Tibial nerve (tissue), 4 donors: ENCODE results near the gene LILRB3. TPM values are rescaled to one million over a fixed set of nuclear protein-coding genes. Genes with fewer than 3 reads are reported as not detected.
"Not testable (repeated sequence)": the region's sequence is repeated elsewhere in the genome, so short reads cannot be mapped to it uniquely, and the experiment has no call there.

Experiments
- DNase-seq, 2 donors: peaks; one replicate each; pipeline ENCODE4 v3.0.0-alpha.2; 2019; ENCODE audit warnings: low spot score in 2 of 2
- H3K27ac ChIP-seq, 4 donors: fragments of 200-600 bp; sonication (generic) in 3 of 4; one replicate each; pipeline ENCODE4 v1.5.1; 2017 to 2019; ENCODE audit warnings: mild to moderate bottlenecking in 1 of 4
- H3K27me3 ChIP-seq, 2 donors: fragments of 200-600 bp; sonication (generic) in 1 of 2; one replicate each; pipeline versions ENCODE4 v1.5.1 to v1.6.0; 2017 to 2019
- H3K36me3 ChIP-seq, 3 donors: fragments of 200-600 bp; sonication (generic); one replicate each; pipeline ENCODE4 v1.5.1; 2018 to 2019
- H3K4me1 ChIP-seq, 4 donors: fragments of 200-600 bp; sonication (generic) in 3 of 4; one replicate each; pipeline ENCODE4 v1.5.1; 2017 to 2019
- H3K4me3 ChIP-seq, 4 donors: fragments of 200-600 bp; sonication (generic) in 3 of 4; one replicate each; pipeline ENCODE4 v1.5.1; 2017 to 2019; ENCODE audit warnings: mild to moderate bottlenecking in 1 of 4, moderate library complexity in 1 of 4
- H3K9me3 ChIP-seq, 4 donors: fragments of 200-600 bp; sonication (generic) in 3 of 4; one replicate each; pipeline ENCODE4 v1.5.1; 2017 to 2019
- CTCF ChIP-seq, 5 experiments: fragments of 200-600 bp in 3 of 5; fragments of 450-650 bp in 2 of 5; sonication (generic) in 3 of 5; IDR thresholded peaks; one replicate each; pipeline ENCODE4 v1.5.1; 2016 to 2019; ENCODE audit warnings: antibody characterized with exemption in 5 of 5, mild to moderate bottlenecking in 3 of 5, moderate library complexity in 2 of 5
- EP300 ChIP-seq, 2 donors: sonication (generic); formaldehyde crosslinking; IDR thresholded peaks; one replicate each; pipeline ENCODE4 v1.6.1; 2017; ENCODE audit warnings: antibody characterized with exemption in 2 of 2, mild to moderate bottlenecking in 1 of 2
- POLR2A ChIP-seq, 2 donors: fragments of 450-650 bp; IDR thresholded peaks; one replicate each; pipeline ENCODE4 v1.6.1; 2017; ENCODE audit warnings: antibody characterized with exemption in 2 of 2, mild to moderate bottlenecking in 2 of 2, moderate library complexity in 2 of 2
- WGBS, 2 donors: methylation state at CpG; one replicate each; pipeline ENCODE4 v1.1.5; 2018; 5-methylcytosine and 5-hydroxymethylcytosine counted together
- total RNA-seq, 4 donors: library from RNA; depleted of rRNA; stranded (reverse); fragments of >200 nt; gene quantifications; one replicate each; pipeline ENCODE4 v1.1.0, GENCODE V29; 2016

Gene LILRB3
- total RNA-seq, 4 donors from 2014 or later = 4.4 to 98.1 (median 16.5) TPM

GRCh38 chr19:54248016-54248601, 25.3 kb upstream of the LILRB3 start:
- Histone ChIP-seq H3K9me3 (no peaks in the 10 kb centered on the region), H3K4me1 (peaks cover 0 to 6% (median 2%) of the 10 kb centered on the region in 4 donors), H3K36me3 (no peaks in the 10 kb centered on the region), H3K4me3 (no peak overlapping the region), H3K27me3 (peaks cover 0 to 11% of the 10 kb centered on the region in 2 donors), H3K27ac (no peak overlapping the region)
- TF ChIP-seq CTCF (IDR thresholded peaks at IDR 0.05) (no peak), EP300 (IDR thresholded peaks at IDR 0.05) (peak in 1 of 2 donors; percentile 74)
- DNase-seq = peak in 1 of 2 donors; percentile 29
- WGBS, 2 donors = 61 to 64% methylated on average over 8 of the region's 8 CpGs

- no peak overlapping the region for H3K27ac ChIP-seq
- TF ChIP-seq POLR2A (IDR thresholded peaks at IDR 0.05) (no peak), EP300 (IDR thresholded peaks at IDR 0.05) (no peak), CTCF (IDR thresholded peaks at IDR 0.05) (no peak)
Observed at GRCh38 chr19:54247106-54247930, 24.5 kb upstream of the LILRB3 start.

GRCh38 chr19:54245936-54246335, 23.1 kb upstream of the LILRB3 start:
- Histone ChIP-seq H3K4me1 (peaks cover 0 to 6% (median 2%) of the 10 kb centered on the region in 4 donors), H3K27ac (no peak overlapping the region), H3K27me3 (no peaks in the 10 kb centered on the region), H3K36me3 (no peaks in the 10 kb centered on the region), H3K4me3 (no peak overlapping the region), H3K9me3 (no peaks in the 10 kb centered on the region)
- WGBS, 2 donors = 67 to 77% methylated on average over 3 of the region's 3 CpGs
- DNase-seq = no peak
- no peak for TF ChIP-seq POLR2A (IDR thresholded peaks at IDR 0.05)
- TF ChIP-seq EP300 (IDR thresholded peaks at IDR 0.05) = no peak
- TF ChIP-seq CTCF (IDR thresholded peaks at IDR 0.05) = no peak

More at GRCh38 chr19:54247106-54247930, 24.5 kb upstream of the LILRB3 start:
- H3K36me3 ChIP-seq = no peaks in the 10 kb centered on the region
- WGBS, 2 donors = 81 to 84% methylated on average over 20 of the region's 20 CpGs
- no peak overlapping the region for H3K4me3 ChIP-seq
- H3K4me1 ChIP-seq = peaks cover 0 to 6% (median 2%) of the 10 kb centered on the region in 4 donors
- H3K9me3 ChIP-seq = no peaks in the 10 kb centered on the region
- no peak for DNase-seq
- peaks cover 0 to 4% of the 10 kb centered on the region in 2 donors for H3K27me3 ChIP-seq

GRCh38 chr19:54243809-54244208, 21.0 kb upstream of the LILRB3 start:
- not testable (repeated sequence) for DNase-seq, H3K4me3 ChIP-seq, H3K27ac ChIP-seq, H3K4me1 ChIP-seq, H3K9me3 ChIP-seq, H3K27me3 ChIP-seq, H3K36me3 ChIP-seq
- WGBS, 2 donors = no CpG with 5 or more reads among the region's 8 CpGs

- H3K36me3 ChIP-seq, H3K4me3 ChIP-seq, H3K9me3 ChIP-seq, DNase-seq, H3K27me3 ChIP-seq, H3K4me1 ChIP-seq, H3K27ac ChIP-seq: not testable (repeated sequence)
- no CpG with 5 or more reads among the region's 6 CpGs for WGBS, 2 donors
Observed at GRCh38 chr19:54242646-54243045, 19.8 kb upstream of the LILRB3 start, which contains the start of gene LILRA6. Gene LILRA6 (minus strand): TSS chr19:54242790.

- H3K9me3 ChIP-seq, DNase-seq, H3K27ac ChIP-seq, H3K4me3 ChIP-seq, H3K27me3 ChIP-seq, H3K4me1 ChIP-seq, H3K36me3 ChIP-seq: not testable (repeated sequence)
- no CpG with 5 or more reads among the region's 4 CpGs for WGBS, 2 donors
Observed at GRCh38 chr19:54242234-54242633, 19.4 kb upstream of the LILRB3 start.

GRCh38 chr19:54240372-54241336, 17.8 kb upstream of the LILRB3 start:
- H3K27me3 ChIP-seq, H3K4me1 ChIP-seq, H3K4me3 ChIP-seq, H3K27ac ChIP-seq, H3K9me3 ChIP-seq, DNase-seq, H3K36me3 ChIP-seq: not testable (repeated sequence)
- 55 to 63% methylated on average over 13 to 16 of the region's 22 CpGs for WGBS, 2 donors

GRCh38 chr19:54239491-54240371, 16.9 kb upstream of the LILRB3 start:
- DNase-seq, H3K27ac ChIP-seq: not testable (repeated sequence)

More at GRCh38 chr19:54239491-54240371, 16.9 kb upstream of the LILRB3 start:
- H3K4me3 ChIP-seq, H3K4me1 ChIP-seq, H3K36me3 ChIP-seq, H3K27me3 ChIP-seq: not testable (repeated sequence)
- H3K9me3 ChIP-seq = peaks cover 0 to 12% (median 1%) of the 10 kb centered on the region in 4 donors
- 70 to 72% methylated on average over 9 to 13 of the region's 21 CpGs for WGBS, 2 donors
